DND-41 (cell line): ENCODE measurements around the gene DSTN.

Experiments
- CTCF ChIP-seq: IDR thresholded peaks from 2 replicates; pipeline ENCODE4 v1.5.1; 2012; ENCODE audit warnings: borderline replicate concordance, low read length, moderate library complexity, mild to moderate bottlenecking; ENCODE audit not compliant: poor library complexity, severe bottlenecking; ENCODE audit errors: extremely low read depth
- EZH2 ChIP-seq: IDR thresholded peaks from 3 replicates; pipeline ENCODE4 v1.6.1; 2012; ENCODE audit warnings: borderline replicate concordance, low read depth, mild to moderate bottlenecking, moderate library complexity, low read length, inconsistent platforms; ENCODE audit not compliant: severe bottlenecking

- TF ChIP-seq CTCF (no peak), EZH2 (no peak)
Measured at GRCh38 chr20:17541996-17542395, 27.9 kb upstream of the DSTN start.
